PC-9 (cell line): Measurements from ENCODE around the gene PTPRG. TPM values are rescaled to one million over a fixed set of nuclear protein-coding genes. Genes with fewer than 3 reads are reported as not detected.

ENCODE experiments used
- BruUV-seq: library from RNA; stranded (reverse); fragments of 400-500 nt; replicated peaks from 2 replicates; lab custom pipeline; 2021; lab: Mats Ljungman, UMichigan
- CTCF ChIA-PET: fragments of 300-600 bp; sonication (Branson Sonifier 250); formaldehyde crosslinking; loops from one replicate; lab custom pipeline; 2022; ENCODE audit warnings: antibody characterized with exemption; lab: Charles Lee
- POLR2A ChIA-PET: fragments of 300-600 bp; sonication (Branson Sonifier 250); formaldehyde crosslinking; loops from one replicate; lab custom pipeline; 2022; ENCODE audit warnings: antibody characterized with exemption; ENCODE audit not compliant: unreplicated experiment; lab: Charles Lee
- DNase-seq, 2 experiments: peaks; one replicate each; pipeline versions ENCODE4 v3.0.0 to v3.0.0-alpha.2; 2015 to 2022; ENCODE audit warnings: mixed read lengths in 1 of 2
- H2AFZ ChIP-seq: fragments of 200-600 bp; sonication (generic); 2 replicates; pipeline ENCODE4 v1.8.1; 2017; ENCODE audit warnings: antibody characterized with exemption
- H3F3A ChIP-seq: fragments of 200-600 bp; sonication (generic); 2 replicates; pipeline ENCODE4 v1.8.1; 2017; ENCODE audit warnings: antibody characterized with exemption, mild to moderate bottlenecking, low read depth; ENCODE audit not compliant: insufficient read depth
- H3K27ac ChIP-seq: fragments of 200-600 bp; sonication (generic); 2 replicates; pipeline ENCODE4 v1.6.1; 2016; ENCODE audit warnings: mixed run types
- H3K27me3 ChIP-seq: fragments of 200-600 bp; sonication (generic); 2 replicates; pipeline ENCODE4 v1.6.1; 2016; ENCODE audit warnings: low read depth, mixed run types; ENCODE audit not compliant: insufficient read depth
- H3K36me3 ChIP-seq: fragments of 200-600 bp; sonication (generic); 2 replicates; pipeline ENCODE4 v1.6.1; 2016; ENCODE audit warnings: low read depth, mixed run types
- H3K4me1 ChIP-seq: fragments of 200-600 bp; sonication (generic); replicated peaks from 2 replicates; pipeline ENCODE4 v1.6.1; 2016; ENCODE audit warnings: mixed run types; ENCODE audit not compliant: insufficient read depth
- H3K4me2 ChIP-seq: fragments of 200-600 bp; sonication (generic); 2 replicates; pipeline ENCODE4 v1.6.1; 2017; ENCODE audit warnings: mixed run types
- H3K4me3 ChIP-seq: fragments of 200-600 bp; sonication (generic); 2 replicates; pipeline ENCODE4 v1.6.1; 2016; ENCODE audit warnings: mixed run types
- H3K79me2 ChIP-seq: fragments of 200-600 bp; sonication (generic); 2 replicates; pipeline ENCODE4 v1.6.1; 2017; ENCODE audit warnings: low read depth, mixed run types
- H3K9me2 ChIP-seq: fragments of 200-600 bp; sonication (generic); 2 replicates; pipeline ENCODE4 v1.8.1; 2017; ENCODE audit warnings: mild to moderate bottlenecking; ENCODE audit not compliant: insufficient read depth
- H3K9me3 ChIP-seq: fragments of 200-600 bp; sonication (generic); 2 replicates; pipeline ENCODE4 v1.8.1; 2016; ENCODE audit warnings: low read depth; ENCODE audit not compliant: insufficient read depth
- H4K20me1 ChIP-seq: fragments of 200-600 bp; sonication (generic); 2 replicates; pipeline ENCODE4 v1.8.1; 2017; ENCODE audit not compliant: insufficient read depth
- CTCF ChIP-seq: fragments of 200-600 bp; sonication (generic); conservative IDR thresholded peaks from 2 replicates; pipeline ENCODE4 v1.6.1; 2017; ENCODE audit warnings: mixed run types, antibody characterized with exemption, mild to moderate bottlenecking, moderate library complexity
- EZH2 ChIP-seq: fragments of 200-600 bp; sonication (generic); IDR thresholded peaks from 2 replicates; pipeline ENCODE4 v1.8.0; 2017; ENCODE audit warnings: antibody characterized with exemption, low read depth
- intact Hi-C: fragments of 100-400 bp; cut with micrococcal nuclease; formaldehyde crosslinking; loops from one replicate; pipeline ENCODE4 v1.10.0; 2022; ENCODE audit not compliant: unreplicated experiment
- total RNA-seq: library from RNA; stranded (reverse); gene quantifications from 2 replicates; pipeline ENCODE4 v1.2.3, GENCODE V29; 2021

PTPRG gene
- total RNA-seq, 1 experiment from 2014 or later, result 32.9 TPM

- Histone ChIP-seq H3K36me3 (no peaks in the 10 kb centered on the region), H3F3A (no peaks in the 10 kb centered on the region; the same call in 1 of the 2 replicates), H3K27ac (no peak overlapping the region), H2AFZ (no peak overlapping the region), H3K9me3 (no peaks in the 10 kb centered on the region), H3K9me2 (no peaks in the 10 kb centered on the region), H3K4me1 (no peaks in the 10 kb centered on the region), H4K20me1 (no peaks in the 10 kb centered on the region), H3K4me3 (no peak overlapping the region), H3K27me3 (no peaks in the 10 kb centered on the region), H3K4me2 (no peak overlapping the region), H3K79me2 (no peaks in the 10 kb centered on the region)
- ChIA-PET CTCF (interaction anchor here (0.6 to 0.7 kb wide), 3 partner anchors 57 to 1853 kb away, joined by 3 to 6 read pairs (median 5); partner anchors contain the start of gene C3orf49), POLR2A (interaction anchor here (0.6 kb wide), 1 partner anchor 90 kb away, joined by 4 read pairs; no protein-coding TSS in a partner anchor)
- no peak for DNase-seq
- no TSS peak for BruUV-seq
- intact Hi-C loops, result loop anchor here (2.0 to 5.0 kb wide), 2 partner anchors 68 to 401 kb away; no protein-coding TSS in a partner anchor
- no peak for TF ChIP-seq EZH2
Observed at GRCh38 chr3:61965770-61966131, 404.4 kb downstream of the PTPRG start.

- intact Hi-C loops, result loop anchor here (2.0 to 5.0 kb wide), 2 partner anchors 69 to 401 kb away; no protein-coding TSS in a partner anchor
Observed at GRCh38 chr3:61966200-61966599, 404.8 kb downstream of the PTPRG start.

GRCh38 chr3:61967019-61967418 lies 405.6 kb downstream of the PTPRG start:
- H3K79me2 ChIP-seq, result no peaks in the 10 kb centered on the region
- BruUV-seq, result no TSS peak
- no peaks in the 10 kb centered on the region for H4K20me1 ChIP-seq
- no peaks in the 10 kb centered on the region for H3K4me1 ChIP-seq
- no peaks in the 10 kb centered on the region for H3K27me3 ChIP-seq
- H3K4me2 ChIP-seq, result no peak overlapping the region
- H3K27ac ChIP-seq, result no peak overlapping the region
- no peak overlapping the region for H3K4me3 ChIP-seq
- no peak for DNase-seq
- ChIA-PET CTCF (no interaction called here), POLR2A (no interaction called here)
- intact Hi-C loops, result loop anchor here (2.0 to 5.0 kb wide), 2 partner anchors 70 to 402 kb away; no protein-coding TSS in a partner anchor
- H3K9me2 ChIP-seq, result no peaks in the 10 kb centered on the region
- no peaks in the 10 kb centered on the region for H3K36me3 ChIP-seq
- no peak overlapping the region for H2AFZ ChIP-seq
- no peaks in the 10 kb centered on the region; the same call in 1 of the 2 replicates for H3F3A ChIP-seq
- H3K9me3 ChIP-seq, result no peaks in the 10 kb centered on the region
- TF ChIP-seq CTCF, result no peak
- no peak for TF ChIP-seq EZH2

More at GRCh38 chr3:61966200-61966599, 404.8 kb downstream of the PTPRG start:
- Histone ChIP-seq H3F3A (no peaks in the 10 kb centered on the region; the same call in 1 of the 2 replicates), H3K27me3 (no peaks in the 10 kb centered on the region), H3K4me2 (no peak overlapping the region), H3K4me3 (no peak overlapping the region), H3K9me2 (no peaks in the 10 kb centered on the region), H3K79me2 (no peaks in the 10 kb centered on the region), H2AFZ (no peak overlapping the region), H3K36me3 (no peaks in the 10 kb centered on the region), H3K4me1 (no peaks in the 10 kb centered on the region), H4K20me1 (no peaks in the 10 kb centered on the region), H3K27ac (no peak overlapping the region), H3K9me3 (no peaks in the 10 kb centered on the region)
- ChIA-PET POLR2A (interaction anchor here (0.6 kb wide), 1 partner anchor 91 kb away, joined by 4 read pairs; no protein-coding TSS in a partner anchor), CTCF (no interaction called here)
- peak; percentile 53 to 76 for DNase-seq
- no TSS peak for BruUV-seq
- TF ChIP-seq CTCF (no peak), EZH2 (no peak)
